HepG2 (cell line): ENCODE results near the gene RCC2. TPM values are rescaled to one million over a fixed set of nuclear protein-coding genes. Genes with fewer than 3 reads are reported as not detected.

Experiments
- ATAC-seq: fragments of 200-7000 bp; cut with Tn5 transposase; 3 replicates; pipeline ENCODE4 v1.9.1; 2020; ENCODE audit warnings: mild to moderate bottlenecking, moderate library complexity
- BruUV-seq: library from RNA; stranded (reverse); fragments of 400-500 nt; replicated peaks from 2 replicates; lab custom pipeline; 2021; lab: Mats Ljungman, UMichigan
- CTCF ChIA-PET: fragments of 300-600 bp; formaldehyde crosslinking; extraction: SDS; loops from one replicate; lab custom pipeline; 2021; ENCODE audit warnings: low total read pairs, inconsistent platforms, low intra/inter-chr PET ratio; lab: Yijun Ruan, JAX
- POLR2A ChIA-PET: fragments of 350-600 bp; sonication (Branson Sonifier 250); formaldehyde crosslinking; loops from one replicate; lab custom pipeline; 2020; ENCODE audit warnings: antibody characterized with exemption, inconsistent platforms; lab: Yijun Ruan, JAX
- DNase-seq: peaks from one replicate; pipeline ENCODE4 v3.0.0-alpha.2; 2015; ENCODE audit warnings: low spot score
- FAIRE-seq: peaks from 3 replicates; lab custom pipeline; 2011; peaks lifted over from hg19 to GRCh38; lab: Jason Lieb, UNC
- H2AFZ ChIP-seq: one replicate; pipeline ENCODE4 v1.6.1; 2011; ENCODE audit warnings: low read length, inconsistent platforms
- H3K27ac ChIP-seq: fragments of 300-600 bp; 3 replicates; pipeline ENCODE4 v1.8.0; 2011; ENCODE audit warnings: mixed run types, mild to moderate bottlenecking, mixed read lengths, low read length, inconsistent platforms; ENCODE audit not compliant: insufficient read depth; ENCODE audit errors: extremely low read length
- H3K27me3 ChIP-seq, 2 experiments: fragments of 200-600 bp in 1 of 2; 2 replicates in 1 of 2; 3 replicates in 1 of 2; pipeline versions ENCODE4 v1.6.0 to v1.8.0; 2011; ENCODE audit warnings: low read length in 2 of 2, mild to moderate bottlenecking in 2 of 2, moderate library complexity in 2 of 2, inconsistent platforms in 1 of 2; ENCODE audit not compliant: insufficient read depth in 2 of 2, control insufficient read depth in 1 of 2
- H3K36me3 ChIP-seq, 2 experiments: fragments of 200-600 bp in 1 of 2; replicated peaks in 1 of 2; 2 replicates in 1 of 2; 3 replicates in 1 of 2; pipeline versions ENCODE4 v1.5.1 to v1.8.0; 2011; ENCODE audit warnings: low read length in 2 of 2, inconsistent platforms in 1 of 2; ENCODE audit not compliant: insufficient read depth in 2 of 2, control insufficient read depth in 1 of 2
- H3K4me1 ChIP-seq: 2 replicates; pipeline ENCODE4 v1.5.1; 2012; ENCODE audit warnings: low read length, inconsistent platforms; ENCODE audit not compliant: insufficient read depth
- H3K4me2 ChIP-seq: 2 replicates; pipeline ENCODE4 v1.6.0; 2011; ENCODE audit warnings: low read depth, low read length, inconsistent platforms
- H3K4me3 ChIP-seq, 3 experiments: fragments of 200-600 bp in 1 of 3; sonication (generic), shearing (Covaris generic) in 1 of 3; replicated peaks in 1 of 3; 2 replicates each; pipeline ENCODE4 v1.5.1; 2011 to 2016; ENCODE audit warnings: low read length in 3 of 3, inconsistent platforms in 2 of 3, low read depth in 2 of 3, mild to moderate bottlenecking in 2 of 3, control low read depth in 1 of 3, mixed read lengths in 1 of 3; ENCODE audit not compliant: insufficient read depth in 1 of 3
- H3K79me2 ChIP-seq: one replicate; pipeline ENCODE4 v1.6.1; 2011; ENCODE audit warnings: low read length, inconsistent platforms; ENCODE audit not compliant: insufficient read depth
- H3K9ac ChIP-seq: 2 replicates; pipeline ENCODE4 v1.6.0; 2011; ENCODE audit warnings: mild to moderate bottlenecking, low read depth, low read length, inconsistent platforms; ENCODE audit not compliant: insufficient read depth
- H3K9me3 ChIP-seq: 2 replicates; pipeline ENCODE4 v1.5.1; 2012; ENCODE audit warnings: mild to moderate bottlenecking, low read length
- H4K20me1 ChIP-seq: 2 replicates; pipeline ENCODE4 v1.6.0; 2011; ENCODE audit warnings: inconsistent platforms, mild to moderate bottlenecking, low read length, moderate library complexity; ENCODE audit not compliant: insufficient read depth
- FOXO1 ChIP-seq: sonication (generic); formaldehyde crosslinking; IDR thresholded peaks from 2 replicates; pipeline ENCODE4 v1.4.0; 2020; ENCODE audit warnings: missing genetic modification reagents
- MIER2 ChIP-seq: IDR thresholded peaks from 2 replicates; pipeline ENCODE4 v1.6.1; 2016; ENCODE audit warnings: missing biosample characterization, missing genetic modification reagents
- PATZ1 ChIP-seq: sonication (generic); formaldehyde crosslinking; IDR thresholded peaks from 2 replicates; pipeline ENCODE4 v1.4.0; 2020; ENCODE audit warnings: missing genetic modification reagents
- SYNCRIP ChIP-seq: fragments of 200-400 bp; formaldehyde crosslinking; IDR thresholded peaks from 2 replicates; pipeline ENCODE4 v1.6.1; 2018; ENCODE audit warnings: mild to moderate bottlenecking, low read depth, low read length; ENCODE audit not compliant: insufficient read depth
- ZBTB4 ChIP-seq: sonication (generic); formaldehyde crosslinking; IDR thresholded peaks from 2 replicates; pipeline ENCODE4 v1.4.0; 2020; ENCODE audit warnings: missing genetic modification reagents, mild to moderate bottlenecking, borderline replicate concordance
- ZBTB44 ChIP-seq: sonication (generic); formaldehyde crosslinking; IDR thresholded peaks from 2 replicates; pipeline ENCODE4 v1.4.0; 2020; ENCODE audit warnings: missing genetic modification reagents
- ZNF652 ChIP-seq: IDR thresholded peaks from 2 replicates; pipeline ENCODE4 v1.6.1; 2016; ENCODE audit warnings: low read depth, borderline replicate concordance
- ZNF772 ChIP-seq: sonication (generic); formaldehyde crosslinking; IDR thresholded peaks from 2 replicates; pipeline ENCODE4 v1.5.0; 2020; ENCODE audit warnings: mild to moderate bottlenecking, missing genetic modification reagents
- WGBS: methylation state at CpG from one replicate; pipeline ENCODE4 v1.1.6; 2017; ENCODE audit warnings: low lambda C conversion rate; 5-methylcytosine and 5-hydroxymethylcytosine counted together
- in situ Hi-C: cut with HindIII; loops from 2 replicates; pipeline ENCODE4 v1.10.0; 2017; ENCODE audit warnings: low pct_unique_long_range_greater_than_20kb; ENCODE audit not compliant: extremely low pct_ligation_motif_present
- intact Hi-C: fragments of 100-400 bp; cut with micrococcal nuclease; formaldehyde crosslinking; loops from one replicate; pipeline ENCODE4 v1.10.0; 2022; ENCODE audit not compliant: unreplicated experiment
- polyA plus RNA-seq, 8 experiments: library from polyadenylated mRNA; depleted of rRNA in 3 of 8; stranded (reverse) in 7 of 8; unstranded in 1 of 8; fragments of >200 nt; fragmentation: Illumina TruSeq in 4 of 8; extraction: Trizol in 4 of 8; gene quantifications; 2 replicates each; pipeline versions ENCODE4 v1.2.1 to v1.2.3, GENCODE V29; 2011 to 2016; ENCODE audit warnings: low read depth in 4 of 8, missing spikeins in 1 of 8, mixed read lengths in 1 of 8; ENCODE audit not compliant: insufficient read depth in 1 of 8
- total RNA-seq, 5 experiments: library from RNA; depleted of rRNA; stranded (reverse); fragments of >200 nt; fragmentation: Illumina TruSeq; extraction: Trizol; gene quantifications; 2 replicates each; pipeline ENCODE4 v1.2.3, GENCODE V29; 2016; ENCODE audit warnings: low read depth in 1 of 5
- TF ChIP-seq, protein P1 (sequence below): sonication (generic); formaldehyde crosslinking; IDR thresholded peaks from 2 replicates; pipeline ENCODE4 v1.5.1; 2020; ENCODE audit warnings: mild to moderate bottlenecking, missing genetic modification reagents
- TF ChIP-seq, protein P2 (sequence below): sonication (generic); formaldehyde crosslinking; IDR thresholded peaks from 2 replicates; pipeline ENCODE4 v1.9.0; 2021; ENCODE audit warnings: missing genetic modification reagents, mild to moderate bottlenecking, borderline replicate concordance
- TF ChIP-seq, protein P3 (sequence below): sonication (generic); formaldehyde crosslinking; IDR thresholded peaks from 2 replicates; pipeline ENCODE4 v1.9.0; 2021; ENCODE audit warnings: missing genetic modification reagents, mild to moderate bottlenecking, borderline replicate concordance

RCC2 gene
- total and polyA plus RNA-seq, 2 of the 13 experiments (the other 11 are each of a cell fraction or from before 2014, with no cell fraction given): 20.5 to 55.8 TPM

DNA sequence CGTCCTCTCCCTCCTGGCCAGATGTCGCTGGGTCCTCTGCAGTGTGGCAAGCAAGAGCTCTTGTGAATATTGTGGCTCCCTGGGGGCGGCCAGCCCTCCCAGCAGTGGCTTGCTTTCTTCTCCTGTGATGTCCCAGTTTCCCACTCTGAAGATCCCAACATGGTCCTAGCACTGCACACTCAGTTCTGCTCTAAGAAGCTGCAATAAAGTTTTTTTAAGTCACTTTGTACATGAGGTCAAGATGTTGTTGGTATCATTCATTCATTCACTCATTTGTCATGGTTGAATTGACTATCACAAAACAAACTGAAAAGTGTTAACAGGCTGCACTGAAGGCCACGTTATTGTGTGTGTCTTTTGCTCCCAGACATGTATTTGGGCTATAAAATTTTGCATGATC, 75.7 kb downstream of the RCC2 start:
- POLR2A ChIA-PET: no interaction called here
- H3K4me2 ChIP-seq: no peak overlapping the region
- no peaks in the 10 kb centered on the region for H4K20me1 ChIP-seq
- no peak overlapping the region for H3K9ac ChIP-seq
- no peaks in the 10 kb centered on the region for H3K36me3 ChIP-seq
- intact Hi-C loops: no loop called here
- in situ Hi-C loops: no loop called here
- no peak for DNase-seq
- H3K4me3 ChIP-seq: no peak overlapping the region
- no peaks in the 10 kb centered on the region for H3K9me3 ChIP-seq
- 0% methylated on average over 2 of the region's 4 CpGs for WGBS
- no peak overlapping the region for H2AFZ ChIP-seq
- H3K27ac ChIP-seq: no peak overlapping the region
- no peak for FAIRE-seq
- H3K27me3 ChIP-seq: peaks cover 0 to 14% of the 10 kb centered on the region in 2 experiments; a peak in 2 of 5 replicates
- BruUV-seq: no TSS peak
- no peak for ATAC-seq
- CTCF ChIA-PET: no interaction called here
- no peaks in the 10 kb centered on the region for H3K79me2 ChIP-seq
- H3K4me1 ChIP-seq: no peaks in the 10 kb centered on the region
- TF ChIP-seq FOXO1 (CRISPR knock-in tag) (no peak), ZBTB4 (CRISPR knock-in tag) (no peak), SYNCRIP (no peak), PATZ1 (no peak), ZBTB44 (CRISPR knock-in tag) (no peak), MIER2 (CRISPR knock-in tag) (no peak), ZNF772 (CRISPR knock-in tag) (no peak), ZNF652 (CRISPR knock-in tag) (no peak)
- TF ChIP-seq, protein P1, sequence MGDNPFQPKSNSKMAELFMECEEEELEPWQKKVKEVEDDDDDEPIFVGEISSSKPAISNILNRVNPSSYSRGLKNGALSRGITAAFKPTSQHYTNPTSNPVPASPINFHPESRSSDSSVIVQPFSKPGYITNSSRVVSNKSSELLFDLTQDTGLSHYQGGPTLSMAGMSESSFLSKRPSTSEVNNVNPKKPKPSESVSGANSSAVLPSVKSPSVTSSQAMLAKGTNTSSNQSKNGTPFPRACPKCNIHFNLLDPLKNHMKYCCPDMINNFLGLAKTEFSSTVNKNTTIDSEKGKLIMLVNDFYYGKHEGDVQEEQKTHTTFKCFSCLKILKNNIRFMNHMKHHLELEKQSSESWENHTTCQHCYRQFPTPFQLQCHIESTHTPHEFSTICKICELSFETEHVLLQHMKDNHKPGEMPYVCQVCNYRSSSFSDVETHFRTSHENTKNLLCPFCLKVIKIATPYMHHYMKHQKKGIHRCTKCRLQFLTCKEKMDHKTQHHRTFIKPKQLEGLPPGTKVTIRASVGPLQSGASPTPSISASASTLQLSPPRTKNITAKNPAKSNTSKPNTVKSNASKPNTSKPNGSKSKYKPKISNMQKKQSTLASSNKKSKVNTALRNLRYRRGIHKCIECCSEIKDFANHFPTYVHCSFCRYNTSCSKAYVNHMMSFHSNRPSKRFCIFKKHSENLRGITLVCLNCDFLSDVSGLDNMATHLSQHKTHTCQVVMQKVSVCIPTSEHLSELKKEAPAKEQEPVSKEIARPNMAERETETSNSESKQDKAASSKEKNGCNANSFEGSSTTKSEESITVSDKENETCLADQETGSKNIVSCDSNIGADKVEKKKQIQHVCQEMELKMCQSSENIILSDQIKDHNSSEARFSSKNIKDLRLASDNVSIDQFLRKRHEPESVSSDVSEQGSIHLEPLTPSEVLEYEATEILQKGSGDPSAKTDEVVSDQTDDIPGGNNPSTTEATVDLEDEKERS (CRISPR knock-in tag): no peak
- TF ChIP-seq, protein P2, sequence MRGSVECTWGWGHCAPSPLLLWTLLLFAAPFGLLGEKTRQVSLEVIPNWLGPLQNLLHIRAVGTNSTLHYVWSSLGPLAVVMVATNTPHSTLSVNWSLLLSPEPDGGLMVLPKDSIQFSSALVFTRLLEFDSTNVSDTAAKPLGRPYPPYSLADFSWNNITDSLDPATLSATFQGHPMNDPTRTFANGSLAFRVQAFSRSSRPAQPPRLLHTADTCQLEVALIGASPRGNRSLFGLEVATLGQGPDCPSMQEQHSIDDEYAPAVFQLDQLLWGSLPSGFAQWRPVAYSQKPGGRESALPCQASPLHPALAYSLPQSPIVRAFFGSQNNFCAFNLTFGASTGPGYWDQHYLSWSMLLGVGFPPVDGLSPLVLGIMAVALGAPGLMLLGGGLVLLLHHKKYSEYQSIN (CRISPR knock-in tag): no peak
- TF ChIP-seq, protein P3, sequence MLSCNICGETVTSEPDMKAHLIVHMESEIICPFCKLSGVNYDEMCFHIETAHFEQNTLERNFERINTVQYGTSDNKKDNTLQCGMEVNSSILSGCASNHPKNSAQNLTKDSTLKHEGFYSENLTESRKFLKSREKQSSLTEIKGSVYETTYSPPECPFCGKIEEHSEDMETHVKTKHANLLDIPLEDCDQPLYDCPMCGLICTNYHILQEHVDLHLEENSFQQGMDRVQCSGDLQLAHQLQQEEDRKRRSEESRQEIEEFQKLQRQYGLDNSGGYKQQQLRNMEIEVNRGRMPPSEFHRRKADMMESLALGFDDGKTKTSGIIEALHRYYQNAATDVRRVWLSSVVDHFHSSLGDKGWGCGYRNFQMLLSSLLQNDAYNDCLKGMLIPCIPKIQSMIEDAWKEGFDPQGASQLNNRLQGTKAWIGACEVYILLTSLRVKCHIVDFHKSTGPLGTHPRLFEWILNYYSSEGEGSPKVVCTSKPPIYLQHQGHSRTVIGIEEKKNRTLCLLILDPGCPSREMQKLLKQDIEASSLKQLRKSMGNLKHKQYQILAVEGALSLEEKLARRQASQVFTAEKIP (CRISPR knock-in tag): no peak
